Stimulated activated CD4-positive, alpha-beta T cell treated with anti-CD3 and anti-CD28 coated beads, TNF-alpha, amount 100 ng/mL, for 24 hours (primary cell): Measurements from ENCODE around the gene NME7.

ENCODE experiments used
- DNase-seq, 3 experiments: peaks; one replicate each; pipeline ENCODE4 v3.0.0-alpha.2; 2020; ENCODE audit warnings: low read depth in 3 of 3

NME7 gene

DNA sequence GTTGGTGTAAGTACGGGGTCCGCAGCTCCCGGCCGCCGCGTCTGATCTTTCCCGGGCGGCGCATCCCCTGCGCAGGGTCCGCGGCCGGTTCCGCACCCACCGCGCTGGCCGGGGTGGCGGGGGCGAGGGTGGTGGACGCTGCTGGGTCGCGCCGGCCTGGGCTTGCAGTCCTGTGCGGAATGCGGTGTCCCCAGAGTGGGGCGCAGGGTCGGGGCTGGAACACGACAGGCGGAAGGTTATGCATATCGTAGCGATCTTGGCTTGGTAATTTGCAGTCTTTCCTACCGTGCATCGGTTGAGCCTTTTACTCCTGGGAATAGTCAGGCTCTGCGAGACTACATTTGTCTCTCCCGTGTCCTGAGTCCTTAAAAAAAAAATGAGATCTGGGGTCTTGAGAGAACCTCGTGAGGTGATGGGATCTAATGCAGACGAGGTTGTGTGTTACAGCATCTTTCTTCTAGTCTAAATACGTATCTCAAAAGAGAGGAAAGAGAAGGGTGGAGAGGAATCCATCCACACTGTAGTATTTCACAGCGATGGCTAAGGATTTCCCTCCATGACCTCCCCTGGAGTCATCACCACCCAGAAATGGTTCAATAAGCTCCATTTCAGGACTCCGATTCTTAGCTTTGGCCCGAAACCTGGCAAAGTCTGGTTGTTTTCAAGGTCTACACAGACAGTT lies 260.5 kb downstream of the NME7 start:
- DNase-seq, result peak in 1 of 3 experiments; percentile 15

DNA sequence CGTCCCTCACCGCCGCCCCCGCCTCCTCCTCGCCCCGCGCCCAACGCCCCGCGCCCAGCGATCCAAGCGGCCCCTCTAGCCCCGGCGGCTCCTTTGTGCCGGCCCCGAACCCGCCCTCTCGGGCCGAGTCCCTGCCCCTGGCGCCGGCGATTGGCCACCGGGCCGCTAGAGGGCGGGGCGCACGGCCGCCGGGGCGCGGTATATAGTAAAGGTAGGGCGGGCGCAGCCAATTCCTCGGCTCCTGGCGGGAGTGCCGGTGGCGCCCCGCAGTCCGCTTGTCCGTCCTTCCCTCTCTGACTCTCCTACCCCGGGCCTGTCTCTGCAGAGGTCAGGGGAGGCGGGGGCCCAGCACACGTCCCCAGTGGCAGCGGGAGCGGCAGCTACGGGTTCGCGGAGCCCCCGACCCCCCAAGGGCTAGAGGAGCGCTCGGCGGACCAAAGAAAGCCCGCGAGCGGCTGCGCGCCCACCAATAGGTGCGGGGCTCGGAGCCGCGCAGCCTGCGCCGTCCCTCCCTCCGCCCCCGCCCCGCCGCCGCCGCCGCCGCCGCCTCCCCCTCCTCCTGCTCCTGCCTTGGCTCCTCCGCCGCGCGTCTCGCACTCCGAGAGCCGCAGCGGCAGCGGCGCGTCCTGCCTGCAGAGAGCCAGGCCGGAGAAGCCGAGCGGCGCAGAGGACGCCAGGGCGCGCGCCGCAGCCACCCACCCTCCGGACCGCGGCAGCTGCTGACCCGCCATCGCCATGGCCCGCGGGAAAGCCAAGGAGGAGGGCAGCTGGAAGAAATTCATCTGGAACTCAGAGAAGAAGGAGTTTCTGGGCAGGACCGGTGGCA lies 261.3 kb downstream of the NME7 start, which contains the start of gene ATP1B1:
TSS of gene ATP1B1 (plus strand) at position 596 of the 826 bp plus-strand sequence. CDS start at position 736, 140 bp downstream.
- DNase-seq, result peak; percentile 56 to 79 (median 69)

DNA sequence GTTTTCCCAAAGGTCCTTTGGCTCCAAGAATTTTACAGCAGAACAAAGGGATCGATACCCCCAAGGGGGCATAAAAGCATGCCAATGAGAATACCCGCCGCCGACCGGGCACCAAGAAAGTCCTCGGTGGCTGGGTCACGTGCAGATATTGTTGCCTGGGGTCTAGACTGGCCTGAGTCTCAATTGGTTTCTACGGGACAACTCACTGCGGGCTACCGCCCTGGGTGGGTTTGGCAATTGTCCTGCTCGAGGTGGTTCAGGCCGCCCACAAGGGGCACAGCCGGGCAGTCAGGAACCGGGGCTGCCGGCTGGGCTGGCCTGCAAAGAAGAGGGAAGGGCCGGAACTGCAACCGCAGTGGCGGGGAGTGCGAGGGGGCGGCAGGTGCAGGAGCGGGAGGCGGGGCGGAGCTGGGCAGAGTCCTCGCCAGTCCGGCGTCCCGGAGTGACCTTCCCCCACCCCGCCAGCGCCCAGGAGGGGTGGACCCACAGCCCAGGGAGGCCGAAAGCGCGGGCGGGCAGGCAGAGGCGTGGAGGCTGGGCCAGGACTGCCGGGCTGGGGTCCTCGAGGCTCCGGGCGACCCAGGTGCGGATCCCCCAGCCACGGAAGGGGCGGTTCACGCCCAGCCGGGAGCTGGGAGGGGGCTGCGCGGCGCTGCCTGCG lies 262.0 kb downstream of the NME7 start:
- DNase-seq, result no peak

DNA sequence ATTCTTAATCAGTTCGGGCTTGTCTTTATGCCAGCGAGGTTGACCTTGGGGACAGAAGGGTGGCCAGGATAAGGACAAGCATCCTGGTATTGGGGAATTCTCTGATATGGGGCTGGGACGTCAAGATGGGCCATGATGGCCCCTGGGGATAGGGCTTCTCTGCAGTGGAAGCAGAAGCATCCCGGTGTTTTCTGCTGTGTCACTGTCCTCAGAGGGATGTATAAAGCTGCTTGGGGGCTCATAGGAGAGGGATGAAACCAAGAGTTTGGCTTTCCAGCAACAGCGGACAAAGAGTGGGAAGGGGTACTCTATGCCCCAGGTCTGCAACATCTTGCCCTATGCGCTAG lies 262.5 kb downstream of the NME7 start:
- DNase-seq, result no peak

DNA sequence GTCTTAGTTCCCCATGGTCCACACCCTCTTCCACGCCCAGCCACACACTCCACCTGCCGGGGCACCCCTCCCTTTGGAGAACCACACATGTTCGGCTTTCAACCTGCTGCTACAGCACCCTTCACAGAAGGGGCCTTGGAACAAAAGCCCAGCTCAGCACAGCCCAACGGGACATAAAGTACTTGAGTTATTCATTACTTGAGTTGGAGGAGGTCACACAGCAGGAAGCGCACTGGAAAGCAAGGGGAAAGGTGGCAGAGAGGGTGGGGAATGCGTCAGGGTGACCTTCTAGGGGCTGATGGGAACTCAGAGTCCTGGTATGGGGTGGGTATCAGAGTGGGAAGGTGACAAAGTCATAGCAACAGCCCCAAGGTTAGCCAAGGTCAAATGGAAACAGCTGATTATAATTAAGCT lies 264.1 kb downstream of the NME7 start:
- no peak for DNase-seq

DNA sequence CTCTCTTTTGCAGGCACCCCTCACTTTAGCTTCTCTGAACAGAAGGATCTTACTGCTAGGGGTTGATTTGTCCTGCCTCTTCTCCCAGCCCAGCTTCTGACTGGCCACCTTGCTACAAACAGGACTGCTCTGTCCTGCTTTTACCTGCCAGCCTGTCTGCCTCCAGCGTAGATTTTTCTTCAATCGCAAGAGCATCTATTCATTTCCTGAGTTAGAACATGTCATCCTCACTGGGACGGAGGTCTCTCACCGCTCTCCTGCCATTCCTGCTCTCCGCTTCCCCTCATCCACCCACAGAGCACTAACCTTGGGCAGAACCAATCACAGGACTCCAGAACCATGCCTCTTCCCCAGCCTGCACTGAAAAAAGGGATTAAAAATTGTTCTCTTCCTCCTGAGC lies 264.6 kb downstream of the NME7 start:
- no peak for DNase-seq

DNA sequence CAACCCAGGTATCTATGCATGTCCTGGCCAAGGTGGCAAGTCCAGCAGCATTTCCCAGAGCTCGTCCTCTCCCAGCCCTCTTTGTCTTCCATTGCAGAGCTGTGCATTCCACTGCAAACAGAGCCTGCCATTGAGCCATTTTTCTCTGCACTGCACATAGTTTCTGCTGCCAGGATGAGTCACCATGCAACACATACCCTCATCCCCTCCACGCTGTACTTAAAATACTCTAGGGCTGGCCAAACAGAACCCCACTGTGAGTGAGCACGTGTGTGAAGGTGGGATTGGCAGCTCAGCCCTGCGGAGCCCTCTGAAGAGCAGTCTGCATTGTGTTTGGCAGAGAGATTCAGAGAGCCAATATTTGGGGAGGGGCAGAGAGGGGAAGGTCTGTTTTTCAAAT lies 265.0 kb downstream of the NME7 start:
- DNase-seq, result no peak

DNA sequence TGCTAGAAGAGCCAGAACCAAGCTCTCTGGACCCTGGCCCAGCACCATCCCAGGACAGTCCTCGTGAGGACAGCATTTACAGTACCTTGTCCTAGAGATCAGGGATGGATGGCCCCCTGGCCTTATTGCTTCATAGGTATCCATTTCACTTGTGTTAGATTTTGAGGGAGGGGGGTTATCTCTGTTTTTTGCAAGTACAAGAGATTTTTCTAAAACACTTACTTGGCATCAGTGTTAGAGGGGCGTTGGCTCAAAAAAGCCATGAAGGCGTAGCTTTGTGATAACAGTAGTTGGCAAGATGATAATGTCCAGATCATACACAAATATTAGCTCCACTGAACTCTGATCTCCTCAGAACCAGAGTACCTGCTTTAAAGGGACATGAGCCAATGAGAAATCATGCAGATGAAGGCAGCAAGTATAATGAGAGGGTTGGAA lies 266.9 kb downstream of the NME7 start:
- DNase-seq, result no peak

DNA sequence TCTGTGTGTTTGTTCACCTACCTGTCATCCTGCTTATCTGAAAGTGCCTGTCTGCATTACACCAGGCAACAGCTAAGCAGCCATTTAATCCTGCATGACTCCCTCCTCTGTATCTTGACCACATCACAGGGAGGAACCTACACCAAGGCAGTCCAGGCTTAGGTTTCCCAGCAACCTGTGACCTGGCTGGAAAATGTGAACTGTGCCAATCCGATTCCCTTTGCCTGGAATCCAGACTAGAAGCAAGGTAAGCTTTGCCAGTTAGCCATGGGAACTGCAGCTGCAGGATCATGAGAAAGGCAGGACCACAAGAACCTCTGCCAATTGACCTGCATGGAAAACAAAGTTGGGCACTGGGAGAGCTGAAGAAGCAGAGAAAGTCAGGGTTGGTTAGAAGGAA lies 267.4 kb downstream of the NME7 start:
- no peak for DNase-seq

DNA sequence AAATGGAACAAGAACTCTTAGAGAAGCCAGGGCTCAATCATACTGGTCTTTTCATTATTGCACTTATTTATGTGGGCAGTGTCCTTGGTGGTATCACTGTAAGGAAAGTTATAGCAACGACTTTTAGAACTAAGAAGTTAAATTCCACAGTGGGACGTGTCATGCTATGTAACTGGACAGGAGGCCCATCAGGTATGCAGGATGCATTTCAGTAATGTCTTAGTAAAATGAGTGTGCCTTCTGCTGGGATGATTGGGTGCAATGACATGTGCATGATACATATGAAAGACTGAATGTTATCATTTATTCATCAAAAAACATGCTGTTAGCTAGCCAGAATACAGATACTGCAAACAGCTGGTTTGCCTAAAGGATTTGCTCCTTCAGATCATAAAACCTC lies 268.0 kb downstream of the NME7 start:
- DNase-seq, result no peak

DNA sequence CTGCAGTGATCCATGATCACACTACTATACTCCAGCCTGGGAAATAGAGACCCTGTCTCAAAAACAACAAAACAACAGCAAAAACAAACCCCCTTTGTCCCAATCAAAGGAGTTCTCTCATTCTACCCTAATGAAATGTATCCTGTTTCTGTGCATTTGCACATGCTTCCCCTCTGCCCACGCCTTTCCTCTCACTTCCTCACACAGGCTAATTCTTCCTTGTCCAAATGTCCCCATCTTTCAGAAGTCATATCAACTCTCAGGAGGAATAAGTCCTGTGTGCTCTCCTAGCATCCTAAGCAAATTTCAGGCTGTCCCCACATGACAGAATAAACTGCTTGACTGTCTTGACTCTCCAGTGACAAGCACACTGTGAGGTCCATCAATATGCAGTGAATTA lies 269.2 kb downstream of the NME7 start:
- DNase-seq, result no peak

DNA sequence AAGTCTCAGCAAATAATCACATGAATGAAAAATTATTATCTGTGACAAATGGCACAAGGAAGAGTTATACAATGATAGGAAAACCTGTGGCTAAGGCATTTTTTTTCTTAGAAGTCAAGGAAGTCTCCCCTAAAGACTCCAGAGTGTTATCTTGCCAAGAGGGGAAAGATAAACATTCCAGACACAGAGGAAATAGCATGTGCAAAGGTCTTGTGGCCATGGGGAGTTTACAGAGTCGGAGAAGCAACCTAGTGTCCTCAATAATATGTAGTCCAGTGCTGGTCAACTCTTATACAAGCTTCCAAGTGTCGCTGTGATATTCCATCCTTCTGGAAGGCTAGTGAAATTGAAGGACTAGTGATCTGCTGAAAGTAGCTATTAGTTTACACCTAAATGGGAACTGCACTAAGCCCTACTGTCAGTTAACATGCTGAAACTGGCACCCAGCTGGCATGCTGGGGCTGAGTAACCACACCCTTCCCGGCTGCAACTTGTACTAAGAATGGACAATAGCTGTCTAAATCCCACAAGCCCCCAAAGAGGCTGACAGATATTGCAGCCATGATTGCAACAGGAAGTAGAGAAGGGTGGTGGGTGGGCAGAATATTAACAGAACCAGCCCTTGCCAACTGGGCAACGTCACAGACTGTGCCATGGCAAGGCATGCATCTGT lies 272.6 kb downstream of the NME7 start:
- no peak for DNase-seq

DNA sequence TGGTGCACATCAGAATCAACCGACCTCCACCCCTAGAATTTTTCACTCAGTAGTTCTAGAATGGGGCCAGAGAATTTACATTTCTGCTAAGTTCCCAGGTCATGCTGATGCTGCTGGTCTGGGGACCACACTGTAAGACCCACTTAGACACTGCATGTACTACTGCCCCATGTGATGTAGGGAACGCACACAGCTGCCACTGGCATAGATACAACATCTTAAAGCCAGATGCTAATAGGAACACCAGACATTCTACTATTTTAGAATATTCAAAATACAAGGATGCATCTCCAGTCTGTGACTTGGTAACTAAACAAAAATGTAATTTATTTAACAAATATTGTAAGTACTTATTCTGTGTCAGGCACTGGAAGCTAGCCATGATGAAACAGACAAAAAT lies 275.2 kb downstream of the NME7 start:
- DNase-seq, result no peak

DNA sequence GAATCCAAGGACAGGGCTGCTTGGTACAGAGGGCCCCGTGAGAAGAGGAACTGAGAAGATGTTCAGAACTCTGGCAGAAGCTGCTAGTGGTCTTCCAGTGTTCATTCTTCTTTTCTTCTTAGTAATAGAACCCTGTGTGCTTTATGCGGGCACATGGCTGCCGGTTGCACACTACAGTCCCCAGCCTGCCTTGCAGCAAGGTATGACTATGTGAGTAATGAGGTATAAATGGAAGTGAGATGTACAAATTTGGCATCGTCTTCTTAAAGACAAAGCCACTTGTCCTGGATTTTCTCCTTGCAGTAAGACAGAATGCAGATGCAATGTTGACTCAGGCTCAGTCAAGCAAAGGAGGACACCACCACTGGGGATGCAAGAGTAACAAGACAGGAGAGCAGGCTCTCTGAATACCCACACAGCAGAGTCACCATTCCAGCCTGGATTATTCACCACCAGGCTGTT lies 276.1 kb downstream of the NME7 start:
- DNase-seq, result no peak

DNA sequence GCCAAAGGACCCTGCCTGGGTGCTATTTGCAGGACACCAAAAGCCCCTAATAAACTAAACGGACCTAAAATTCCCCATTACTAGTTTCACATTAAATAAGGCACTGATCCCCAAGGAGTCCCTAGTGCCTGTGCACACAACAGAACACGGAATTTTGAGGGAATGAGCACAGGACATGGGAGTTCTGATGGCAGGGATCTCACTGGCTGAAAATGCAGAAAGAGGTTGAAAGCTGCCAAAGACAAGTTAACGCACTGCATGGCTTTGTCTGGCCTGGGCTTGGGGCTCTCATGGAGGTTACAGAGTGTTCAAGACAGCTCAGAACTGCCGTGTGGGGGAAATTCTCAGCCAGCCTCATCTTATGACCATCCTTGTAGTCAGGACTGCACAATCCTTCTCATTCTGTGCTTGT lies 276.7 kb downstream of the NME7 start:
- DNase-seq, result no peak

DNA sequence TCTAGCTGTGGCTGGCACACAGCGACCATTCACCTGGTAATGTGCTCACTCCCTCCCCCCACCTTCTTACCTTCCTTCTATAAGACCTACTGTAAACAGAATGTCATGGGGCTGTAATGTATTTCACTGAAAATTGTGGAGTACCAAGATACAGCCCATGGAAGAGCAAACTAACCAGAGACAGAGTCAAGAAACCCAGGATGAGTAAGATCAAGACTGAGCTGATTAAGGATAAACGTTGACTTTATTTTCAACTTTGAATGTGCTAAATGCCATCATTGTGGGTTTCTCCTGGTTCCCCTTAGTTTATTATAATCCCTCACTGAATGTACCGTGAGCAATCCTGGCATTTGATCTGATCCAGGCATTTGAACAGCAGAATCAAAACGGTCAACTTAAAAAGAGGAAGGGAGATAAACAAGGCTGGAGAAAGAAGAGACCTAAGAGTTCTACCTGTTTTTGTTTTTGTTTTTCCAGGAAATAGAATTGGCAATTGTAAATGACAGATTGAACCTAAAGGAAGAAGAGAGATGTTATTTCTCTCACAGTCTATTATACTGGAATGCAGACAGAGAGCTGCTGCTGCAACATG lies 277.2 kb downstream of the NME7 start:
- no peak for DNase-seq

DNA sequence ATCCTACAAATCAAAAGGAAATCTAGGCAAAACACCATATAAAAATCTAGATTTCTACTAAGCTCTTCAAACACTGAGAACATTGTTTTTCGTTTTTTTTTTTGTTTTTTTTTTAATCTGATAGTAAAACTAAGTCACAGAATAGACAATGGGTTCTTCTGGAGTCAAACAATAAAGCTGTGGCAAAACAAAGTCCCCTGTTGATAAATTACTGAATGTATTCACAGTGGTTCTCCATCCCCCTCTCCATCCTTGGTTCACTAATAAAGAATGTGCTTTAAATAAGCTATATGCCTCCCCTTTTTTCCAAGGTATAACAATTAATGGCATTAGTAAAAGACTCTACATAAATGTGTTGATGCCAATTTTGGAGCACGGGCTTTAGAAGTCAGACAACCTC lies 277.8 kb downstream of the NME7 start:
- DNase-seq, result no peak

DNA sequence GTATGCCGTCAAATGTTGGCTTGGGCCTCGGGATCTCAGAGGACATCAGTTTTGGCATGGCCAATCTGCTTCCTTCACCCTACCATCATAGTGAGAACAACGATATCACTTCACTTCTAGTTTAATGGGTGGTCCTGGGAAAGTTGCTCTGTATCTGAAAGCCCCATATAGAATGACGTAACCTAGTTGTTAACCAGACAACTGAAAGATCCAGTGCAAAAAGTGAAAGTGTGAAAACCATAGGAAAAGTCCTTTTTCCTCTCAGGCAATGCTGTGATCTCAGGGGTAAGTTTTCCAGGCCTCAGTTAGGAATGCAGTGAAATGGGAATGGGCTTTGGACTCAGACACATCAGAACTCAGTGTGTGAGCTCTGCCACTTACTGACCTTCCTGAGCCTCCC lies 279.7 kb downstream of the NME7 start:
- no peak for DNase-seq

DNA sequence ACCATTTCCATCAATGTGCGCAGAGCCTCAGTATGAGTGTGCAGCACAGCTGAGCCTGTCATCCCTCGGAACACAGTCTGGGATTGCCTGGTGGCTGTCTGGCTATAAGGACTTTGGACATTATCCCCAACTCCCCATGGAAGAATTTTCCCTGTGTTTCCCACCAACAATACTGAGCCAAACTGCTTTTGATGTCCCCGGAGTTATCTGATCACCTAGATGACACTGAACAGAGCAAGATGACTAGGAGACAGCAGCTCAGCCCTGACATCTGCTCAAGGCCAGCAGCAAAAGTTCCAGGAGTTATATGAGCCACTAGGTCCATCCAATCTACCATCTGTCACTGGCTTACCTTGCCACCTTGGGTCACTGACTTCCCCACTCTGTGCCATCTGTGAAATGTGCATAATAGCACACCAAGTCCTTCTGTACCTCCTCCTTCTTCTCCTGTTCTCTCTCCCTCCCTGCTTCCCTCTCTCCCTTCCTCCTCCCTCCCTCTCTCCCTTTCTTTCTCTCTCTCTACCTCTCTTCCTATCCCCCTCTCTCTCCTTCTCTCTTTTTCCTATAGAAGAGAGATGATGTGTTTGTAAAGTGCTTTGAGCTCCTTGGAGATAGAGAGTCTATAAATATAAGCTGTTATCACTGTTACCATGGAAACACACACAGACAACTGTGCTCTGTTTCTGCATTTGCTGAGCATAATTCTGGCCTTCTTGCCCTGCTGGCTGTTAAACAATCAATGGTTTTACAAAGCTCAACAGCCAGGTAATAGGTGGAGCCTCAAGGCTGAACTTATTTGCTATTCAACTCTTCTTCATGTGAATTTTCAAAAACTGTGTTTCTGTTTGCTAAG lies 280.8 kb downstream of the NME7 start:
- DNase-seq, result no peak

DNA sequence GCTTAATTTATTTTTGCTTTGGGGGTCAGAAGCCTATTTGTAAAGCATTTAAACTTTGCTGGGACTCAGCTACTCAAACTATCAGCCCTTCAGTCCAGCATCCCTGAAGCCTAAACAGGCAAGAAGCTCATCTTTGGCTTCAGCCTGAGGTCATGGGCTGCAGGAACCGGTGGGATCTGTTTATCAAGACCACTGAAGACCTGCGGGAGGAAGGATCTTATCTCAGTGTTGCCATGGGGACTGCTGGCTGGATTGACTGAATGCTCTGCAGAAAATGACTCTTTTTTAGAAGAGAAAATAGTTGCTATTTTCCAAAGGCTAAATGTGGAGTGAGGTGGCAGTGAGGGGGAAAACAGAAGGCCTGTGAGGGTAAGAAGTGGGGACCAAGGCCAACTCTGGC lies 281.7 kb downstream of the NME7 start:
- no peak for DNase-seq
